ENCODE results near the gene LTB4R. TPM values are rescaled to one million over a fixed set of nuclear protein-coding genes. Genes with fewer than 3 reads are reported as not detected.

Gene LTB4R
- total RNA-seq, 2 donors from 2014 or later = 1.9 to 3.0 TPM

- TF ChIP-seq, protein P1, sequence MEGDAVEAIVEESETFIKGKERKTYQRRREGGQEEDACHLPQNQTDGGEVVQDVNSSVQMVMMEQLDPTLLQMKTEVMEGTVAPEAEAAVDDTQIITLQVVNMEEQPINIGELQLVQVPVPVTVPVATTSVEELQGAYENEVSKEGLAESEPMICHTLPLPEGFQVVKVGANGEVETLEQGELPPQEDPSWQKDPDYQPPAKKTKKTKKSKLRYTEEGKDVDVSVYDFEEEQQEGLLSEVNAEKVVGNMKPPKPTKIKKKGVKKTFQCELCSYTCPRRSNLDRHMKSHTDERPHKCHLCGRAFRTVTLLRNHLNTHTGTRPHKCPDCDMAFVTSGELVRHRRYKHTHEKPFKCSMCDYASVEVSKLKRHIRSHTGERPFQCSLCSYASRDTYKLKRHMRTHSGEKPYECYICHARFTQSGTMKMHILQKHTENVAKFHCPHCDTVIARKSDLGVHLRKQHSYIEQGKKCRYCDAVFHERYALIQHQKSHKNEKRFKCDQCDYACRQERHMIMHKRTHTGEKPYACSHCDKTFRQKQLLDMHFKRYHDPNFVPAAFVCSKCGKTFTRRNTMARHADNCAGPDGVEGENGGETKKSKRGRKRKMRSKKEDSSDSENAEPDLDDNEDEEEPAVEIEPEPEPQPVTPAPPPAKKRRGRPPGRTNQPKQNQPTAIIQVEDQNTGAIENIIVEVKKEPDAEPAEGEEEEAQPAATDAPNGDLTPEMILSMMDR (IDR thresholded peaks at IDR 0.05) = no peak
- Histone ChIP-seq H3K36me3 (no peaks in the 10 kb centered on the region), H3K9me3 (no peaks in the 10 kb centered on the region), H3K27me3 (no peaks in the 10 kb centered on the region), H3K4me3 (no peak overlapping the region), H3K4me1 (peaks cover 0 to 19% of the 10 kb centered on the region in 2 donors), H3K27ac (no peak overlapping the region)
- no peak for DNase-seq (ENCODE audit: low spot score)
These were observed 37.2 kb upstream of the LTB4R start for GRCh38 chr14:24274101-24274543.

DNA sequence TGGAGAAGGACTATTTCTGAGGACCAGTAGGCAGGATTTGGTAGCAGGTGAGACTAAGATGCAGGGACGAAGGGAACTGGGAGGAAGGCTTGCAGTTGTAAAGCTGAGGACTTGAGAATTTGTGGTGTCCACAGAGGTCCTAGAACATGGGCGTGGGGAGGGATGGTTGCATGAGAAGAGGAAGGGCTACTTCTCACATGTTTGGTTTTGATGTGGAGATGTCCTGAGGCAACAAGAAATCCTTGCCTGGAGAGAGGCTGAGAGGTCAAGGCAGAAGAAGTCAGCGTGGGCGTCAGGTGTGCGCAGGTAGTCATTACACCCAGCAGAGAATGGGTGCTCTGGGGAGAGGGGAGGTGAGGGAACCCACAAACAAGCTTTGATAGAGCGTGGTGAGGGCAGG is 34.2 kb upstream of the LTB4R start:
- Histone ChIP-seq H3K9me3 (no peaks in the 10 kb centered on the region), H3K27me3 (no peaks in the 10 kb centered on the region), H3K27ac (no peak overlapping the region), H3K4me1 (peaks cover 0 to 27% of the 10 kb centered on the region in 2 donors), H3K4me3 (no peak overlapping the region), H3K36me3 (no peaks in the 10 kb centered on the region)
- TF ChIP-seq, protein P1 (IDR thresholded peaks at IDR 0.05) = no peak
- no peak for DNase-seq (ENCODE audit: low spot score)

DNA sequence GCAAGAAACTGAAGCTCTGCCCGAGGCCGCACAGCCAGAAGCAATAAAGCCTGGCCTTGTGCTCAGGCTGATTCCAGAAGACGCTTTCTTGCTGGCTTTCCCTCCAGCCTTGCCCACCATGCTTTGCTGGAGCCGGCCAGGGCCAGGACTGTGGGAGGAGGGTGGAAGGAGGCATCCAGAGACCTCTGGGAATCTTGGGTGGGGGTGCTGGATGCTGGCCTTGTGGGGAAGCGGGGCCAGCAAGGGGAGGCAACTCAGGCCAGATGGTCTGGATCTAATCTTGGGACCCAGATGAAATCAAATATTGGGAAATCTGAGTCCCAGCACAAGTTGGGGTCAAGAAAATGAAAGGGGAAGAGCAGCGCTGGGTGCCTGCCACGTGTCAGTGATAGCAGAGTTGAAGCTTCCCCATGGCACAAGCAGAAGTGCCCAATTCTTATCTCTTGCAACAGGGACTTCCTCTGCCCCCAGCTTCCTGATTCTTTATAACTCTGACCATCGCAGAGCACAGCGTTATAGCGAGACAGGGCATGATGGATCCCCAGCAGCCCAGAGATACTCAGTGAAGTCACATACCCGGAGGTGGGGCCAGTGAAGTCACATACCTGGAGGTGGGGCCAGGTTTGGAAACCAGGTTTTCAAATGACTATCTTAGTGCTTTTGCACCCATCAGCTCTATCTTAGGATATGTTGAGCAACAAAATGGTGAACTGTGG is 33.5 kb upstream of the LTB4R start:
- H3K4me1 ChIP-seq = peaks cover 0 to 27% of the 10 kb centered on the region in 2 donors
- no peak for DNase-seq (ENCODE audit: low spot score)

GRCh38 chr14:24278424-24278823 is 32.9 kb upstream of the LTB4R start:
- Histone ChIP-seq H3K27ac (no peak overlapping the region), H3K36me3 (no peaks in the 10 kb centered on the region), H3K4me3 (no peak overlapping the region), H3K4me1 (peaks cover 0 to 27% of the 10 kb centered on the region in 2 donors), H3K9me3 (no peaks in the 10 kb centered on the region), H3K27me3 (no peaks in the 10 kb centered on the region)
- no peak for DNase-seq (ENCODE audit: low spot score)
- TF ChIP-seq, protein P1 (IDR thresholded peaks at IDR 0.05) = no peak

More for the DNA sequence above, 33.5 kb upstream of the LTB4R start:
- no peak overlapping the region for H3K27ac ChIP-seq
- TF ChIP-seq, protein P1 (IDR thresholded peaks at IDR 0.05) = no peak
- no peaks in the 10 kb centered on the region for H3K27me3 ChIP-seq
- no peak overlapping the region for H3K4me3 ChIP-seq
- no peaks in the 10 kb centered on the region for H3K9me3 ChIP-seq
- no peaks in the 10 kb centered on the region for H3K36me3 ChIP-seq

DNA sequence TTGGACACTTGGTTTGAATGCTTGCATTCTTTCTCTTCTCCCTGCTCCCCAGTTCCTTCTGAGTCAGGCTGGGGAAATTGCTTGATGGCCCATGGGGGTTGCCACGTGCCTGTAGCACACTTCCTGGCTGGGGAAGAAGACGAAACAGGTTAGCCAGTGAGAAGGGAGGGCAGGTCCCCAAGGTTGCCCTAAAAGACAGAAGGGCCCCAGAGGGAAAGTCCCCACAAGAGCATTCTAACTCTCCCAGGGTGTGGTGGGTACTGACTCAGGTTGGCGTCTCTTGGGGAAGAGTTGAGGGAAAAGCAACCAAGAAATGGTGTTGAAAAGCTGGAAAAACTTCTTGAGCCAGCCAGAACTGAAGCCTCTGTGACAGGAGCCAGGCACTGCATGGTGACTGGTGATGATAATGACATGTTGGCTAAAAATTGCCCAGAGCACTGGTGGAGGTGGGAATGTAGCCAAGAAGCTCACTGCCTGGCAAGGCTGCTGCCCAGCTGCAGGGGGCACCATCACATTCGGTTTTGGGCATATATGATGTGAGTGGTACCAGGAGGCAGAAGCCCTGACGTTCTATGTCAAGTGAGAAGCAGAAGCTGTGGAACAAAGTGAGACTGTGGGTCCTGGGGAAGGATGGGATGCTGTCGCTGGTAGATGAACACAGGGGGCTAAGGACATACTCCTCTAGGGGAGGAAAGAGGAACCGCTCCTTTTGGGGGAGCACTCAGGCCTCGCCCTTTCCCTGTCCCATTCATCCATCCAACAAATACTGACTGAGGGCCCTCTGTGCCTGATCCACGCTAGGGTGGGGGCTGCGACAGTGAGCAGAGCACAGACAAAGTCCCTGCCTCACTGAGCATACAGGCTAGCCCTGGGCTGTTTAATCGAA is 31.8 kb upstream of the LTB4R start:
- no peak overlapping the region for H3K4me3 ChIP-seq
- TF ChIP-seq, protein P1 (IDR thresholded peaks at IDR 0.05) = peak; percentile 11 to 57
- no peaks in the 10 kb centered on the region for H3K27me3 ChIP-seq
- H3K9me3 ChIP-seq = no peaks in the 10 kb centered on the region
- peaks cover 0 to 27% of the 10 kb centered on the region in 2 donors for H3K4me1 ChIP-seq
- no peaks in the 10 kb centered on the region for H3K36me3 ChIP-seq
- H3K27ac ChIP-seq = peak overlapping the region; percentile 41 to 46
- no peak for DNase-seq (ENCODE audit: low spot score)
